ENCODE measurements around the gene DLK2.

Gene DLK2

GRCh38 chr6:43491750-43492661 lies 36.7 kb upstream of the DLK2 start:
- Histone ChIP-seq H3K79me1 (ENCODE audit: low read depth, low read length) (peaks cover 9% of the 10 kb centered on the region), H3K18ac (ENCODE audit: low read length) (no peak overlapping the region), H3K4me1 (ENCODE audit: control insufficient read depth in 2 of 2, insufficient read depth in 1 of 2, low read depth in 1 of 2, low read length in 2 of 2) (peaks cover 7 to 21% of the 10 kb centered on the region in 2 donors), H3K36me3 (replicated peaks in 1 of 2; ENCODE audit: control insufficient read depth in 2 of 2, insufficient read depth in 2 of 2, low read length in 2 of 2) (peaks cover 0 to 22% of the 10 kb centered on the region in 2 donors), H3K4me3 (ENCODE audit: low read length in 2 of 2) (no peak overlapping the region), H3K27ac (replicated peaks; ENCODE audit: low read length) (no peak overlapping the region), H3K27me3 (ENCODE audit: control insufficient read depth in 3 of 3, insufficient read depth in 3 of 3, low read depth in 1 of 3, low read length in 3 of 3) (no peaks in the 10 kb centered on the region), H2BK12ac (ENCODE audit: low read length) (peak overlapping the region; percentile 36), H2BK120ac (ENCODE audit: low read depth, low read length) (no peak overlapping the region), H2AK5ac (ENCODE audit: low read depth, low read length) (no peak overlapping the region), H4K91ac (ENCODE audit: low read depth, low read length, poor library complexity) (no peak overlapping the region), H2AFZ (ENCODE audit: low read length) (no peak overlapping the region), H3K4me2 (ENCODE audit: insufficient read depth, low read length, poor library complexity, severe bottlenecking) (no peak overlapping the region), H2BK15ac (ENCODE audit: low read length) (no peak overlapping the region), H3K14ac (ENCODE audit: low read length) (no peak overlapping the region), H4K8ac (ENCODE audit: low read depth, low read length) (no peak overlapping the region), H3K9me3 (replicated peaks in 1 of 2; ENCODE audit: control insufficient read depth in 2 of 2, insufficient read depth in 1 of 2, low read depth in 1 of 2, low read length in 2 of 2) (no peaks in the 10 kb centered on the region), H3K23ac (ENCODE audit: low read depth, low read length, poor library complexity) (peak overlapping the region; percentile 29), H3K4ac (ENCODE audit: low read length) (no peak overlapping the region), H2BK5ac (ENCODE audit: low read length) (no peak overlapping the region), H3K9ac (ENCODE audit: low read depth, low read length, poor library complexity) (no peak overlapping the region)
- WGBS, 2 donors (ENCODE audit: extremely low coverage in 2 of 2, insufficient read length in 2 of 2, insufficient replicate concordance in 1 of 2) = no CpG with 5 or more reads among the region's 10 CpGs
- DNase-seq (ENCODE audit: low spot score) = no peak

GRCh38 chr6:43490523-43490939 lies 35.2 kb upstream of the DLK2 start:
- Histone ChIP-seq H3K14ac (ENCODE audit: low read length) (no peak overlapping the region), H2BK5ac (ENCODE audit: low read length) (no peak overlapping the region), H3K4ac (ENCODE audit: low read length) (no peak overlapping the region), H3K23ac (ENCODE audit: low read depth, low read length, poor library complexity) (no peak overlapping the region), H2AK5ac (ENCODE audit: low read depth, low read length) (no peak overlapping the region), H4K8ac (ENCODE audit: low read depth, low read length) (no peak overlapping the region), H2AFZ (ENCODE audit: low read length) (no peak overlapping the region), H2BK12ac (ENCODE audit: low read length) (no peak overlapping the region), H3K79me1 (ENCODE audit: low read depth, low read length) (peaks cover 5% of the 10 kb centered on the region), H3K4me2 (ENCODE audit: insufficient read depth, low read length, poor library complexity, severe bottlenecking) (no peak overlapping the region), H4K91ac (ENCODE audit: low read depth, low read length, poor library complexity) (no peak overlapping the region), H2BK15ac (ENCODE audit: low read length) (no peak overlapping the region), H3K9me3 (replicated peaks in 1 of 2; ENCODE audit: control insufficient read depth in 2 of 2, insufficient read depth in 1 of 2, low read depth in 1 of 2, low read length in 2 of 2) (no peaks in the 10 kb centered on the region), H3K18ac (ENCODE audit: low read length) (no peak overlapping the region), H3K4me1 (ENCODE audit: control insufficient read depth in 2 of 2, insufficient read depth in 1 of 2, low read depth in 1 of 2, low read length in 2 of 2) (peaks cover 1 to 13% of the 10 kb centered on the region in 2 donors), H3K36me3 (replicated peaks in 1 of 2; ENCODE audit: control insufficient read depth in 2 of 2, insufficient read depth in 2 of 2, low read length in 2 of 2) (peaks cover 0 to 27% of the 10 kb centered on the region in 2 donors), H3K4me3 (ENCODE audit: low read length in 2 of 2) (no peak overlapping the region), H3K27ac (replicated peaks; ENCODE audit: low read length) (no peak overlapping the region), H3K9ac (ENCODE audit: low read depth, low read length, poor library complexity) (no peak overlapping the region), H2BK120ac (ENCODE audit: low read depth, low read length) (no peak overlapping the region), H3K27me3 (ENCODE audit: control insufficient read depth in 3 of 3, insufficient read depth in 3 of 3, low read depth in 1 of 3, low read length in 3 of 3) (no peaks in the 10 kb centered on the region)
- DNase-seq (ENCODE audit: low spot score) = no peak
- no CpG with 5 or more reads among the region's 6 CpGs for WGBS, 2 donors (ENCODE audit: extremely low coverage in 2 of 2, insufficient read length in 2 of 2, insufficient replicate concordance in 1 of 2)

- no peak overlapping the region for H4K91ac ChIP-seq (ENCODE audit: low read depth, low read length, poor library complexity)
- H3K4me3 ChIP-seq (ENCODE audit: low read length in 2 of 2) = peak overlapping the region in 1 of 2 donors; percentile 53
- no peak overlapping the region for H2AK5ac ChIP-seq (ENCODE audit: low read depth, low read length)
- no peak overlapping the region for H3K9ac ChIP-seq (ENCODE audit: low read depth, low read length, poor library complexity)
- H3K14ac ChIP-seq (ENCODE audit: low read length) = no peak overlapping the region
- WGBS, 2 donors (ENCODE audit: extremely low coverage in 2 of 2, insufficient read length in 2 of 2, insufficient replicate concordance in 1 of 2) = no CpG with 5 or more reads among the region's 12 CpGs
- H3K79me1 ChIP-seq (ENCODE audit: low read depth, low read length) = peaks cover 5% of the 10 kb centered on the region
- H3K4ac ChIP-seq (ENCODE audit: low read length) = no peak overlapping the region
- H3K27ac ChIP-seq (replicated peaks; ENCODE audit: low read length) = no peak overlapping the region
- H2BK12ac ChIP-seq (ENCODE audit: low read length) = no peak overlapping the region
- H2BK120ac ChIP-seq (ENCODE audit: low read depth, low read length) = no peak overlapping the region
- peaks cover 0 to 28% of the 10 kb centered on the region in 2 donors for H3K36me3 ChIP-seq (replicated peaks in 1 of 2; ENCODE audit: control insufficient read depth in 2 of 2, insufficient read depth in 2 of 2, low read length in 2 of 2)
- no peak overlapping the region for H2BK15ac ChIP-seq (ENCODE audit: low read length)
- no peak overlapping the region for H4K8ac ChIP-seq (ENCODE audit: low read depth, low read length)
- H3K4me1 ChIP-seq (ENCODE audit: control insufficient read depth in 2 of 2, insufficient read depth in 1 of 2, low read depth in 1 of 2, low read length in 2 of 2) = peaks cover 0 to 6% of the 10 kb centered on the region in 2 donors
- no peak overlapping the region for H3K23ac ChIP-seq (ENCODE audit: low read depth, low read length, poor library complexity)
- DNase-seq (ENCODE audit: low spot score) = no peak
- H3K27me3 ChIP-seq (ENCODE audit: control insufficient read depth in 3 of 3, insufficient read depth in 3 of 3, low read depth in 1 of 3, low read length in 3 of 3) = no peaks in the 10 kb centered on the region
- H3K4me2 ChIP-seq (ENCODE audit: insufficient read depth, low read length, poor library complexity, severe bottlenecking) = no peak overlapping the region
- no peak overlapping the region for H2AFZ ChIP-seq (ENCODE audit: low read length)
- H3K9me3 ChIP-seq (replicated peaks in 1 of 2; ENCODE audit: control insufficient read depth in 2 of 2, insufficient read depth in 1 of 2, low read depth in 1 of 2, low read length in 2 of 2) = no peaks in the 10 kb centered on the region
- H2BK5ac ChIP-seq (ENCODE audit: low read length) = no peak overlapping the region
- peak overlapping the region; percentile 15 for H3K18ac ChIP-seq (ENCODE audit: low read length)
Observed at GRCh38 chr6:43489277-43490072, 34.1 kb upstream of the DLK2 start.
